ENCODE data around the gene PTGIS.
A peak's percentile ranks its signal among the peaks of the same experiment; 100 is the strongest.

PTGIS gene

GRCh38 chr20:49595811-49596561 is 28.0 kb upstream of the PTGIS start:
- DNase-seq (ENCODE audit: low read depth), result no peak

- DNase-seq (ENCODE audit: low read depth), result no peak
Observed at GRCh38 chr20:49595346-49595745, 27.4 kb upstream of the PTGIS start.

- no peak for DNase-seq (ENCODE audit: low read depth)
Observed at GRCh38 chr20:49594931-49595315, 27.0 kb upstream of the PTGIS start.

GRCh38 chr20:49594143-49594930 is 26.4 kb upstream of the PTGIS start:
- peak; percentile 14 for DNase-seq (ENCODE audit: low read depth)

GRCh38 chr20:49593466-49594142 is 25.7 kb upstream of the PTGIS start:
- no peak for DNase-seq (ENCODE audit: low read depth)

- DNase-seq (ENCODE audit: low read depth), result no peak
Observed at GRCh38 chr20:49592120-49592519, 24.2 kb upstream of the PTGIS start.

GRCh38 chr20:49591217-49591865 is 23.4 kb upstream of the PTGIS start:
- no peak for DNase-seq (ENCODE audit: low read depth)

GRCh38 chr20:49590163-49591017 is 22.5 kb upstream of the PTGIS start:
- DNase-seq (ENCODE audit: low read depth), result no peak

GRCh38 chr20:49589747-49590146 is 21.8 kb upstream of the PTGIS start:
- no peak for DNase-seq (ENCODE audit: low read depth)

- no peak for DNase-seq (ENCODE audit: low read depth)
Observed at GRCh38 chr20:49587111-49587570, 19.2 kb upstream of the PTGIS start.

- DNase-seq (ENCODE audit: low read depth), result no peak
Observed at GRCh38 chr20:49585585-49586245, 17.8 kb upstream of the PTGIS start.

- DNase-seq (ENCODE audit: low read depth), result no peak
Observed at GRCh38 chr20:49584418-49585382, 16.8 kb upstream of the PTGIS start.

- no peak for DNase-seq (ENCODE audit: low read depth)
Observed at GRCh38 chr20:49583669-49584417, 15.9 kb upstream of the PTGIS start.

GRCh38 chr20:49583343-49583668 is 15.4 kb upstream of the PTGIS start:
- no peak for DNase-seq (ENCODE audit: low read depth)

- DNase-seq (ENCODE audit: low read depth), result no peak
Observed at GRCh38 chr20:49582413-49583334, 14.7 kb upstream of the PTGIS start.

GRCh38 chr20:49581482-49581881 is 13.5 kb upstream of the PTGIS start:
- no peak for DNase-seq (ENCODE audit: low read depth)

- DNase-seq (ENCODE audit: low read depth), result no peak
Observed at GRCh38 chr20:49580813-49581174, 12.9 kb upstream of the PTGIS start.

Measured in activated T-helper 1 cell treated with Interleukin-2 at 50 U/mL for 16 hours (primary cell).